GM12878 (cell line): ENCODE measurements around the gene AARSD1. TPM values are rescaled to one million over a fixed set of nuclear protein-coding genes. Genes with fewer than 3 reads are reported as not detected.

Experiments
- ATAC-seq: fragments of 200-7000 bp; cut with Tn5 transposase; 3 replicates; pipeline ENCODE4 v1.9.1; 2020; ENCODE audit warnings: mild to moderate bottlenecking, moderate library complexity
- BruUV-seq: library from RNA; stranded (reverse); fragments of 400-500 nt; replicated peaks from 2 replicates; lab custom pipeline; 2021; lab: Mats Ljungman, UMichigan
- CTCF ChIA-PET: fragments of 300-600 bp; sonication (Branson Sonifier 250); formaldehyde crosslinking; extraction: SDS; loops from one replicate; lab custom pipeline; 2021; ENCODE audit warnings: inconsistent platforms; lab: Yijun Ruan, JAX
- POLR2A ChIA-PET: fragments of 350-600 bp; formaldehyde crosslinking; extraction: SDS; loops from one replicate; lab custom pipeline; 2021; ENCODE audit warnings: inconsistent platforms; lab: Charles Lee
- RAD21 ChIA-PET: fragments of 300-600 bp; sonication (Branson Sonifier 250); formaldehyde crosslinking; loops from one replicate; lab custom pipeline; 2023; ENCODE audit warnings: antibody characterized with exemption; ENCODE audit not compliant: unreplicated experiment; lab: Charles Lee
- SMC1A ChIA-PET: fragments of 300-600 bp; sonication (Branson Sonifier 250); formaldehyde crosslinking; loops from one replicate; lab custom pipeline; 2023; ENCODE audit not compliant: unreplicated experiment, uncharacterized antibody; lab: Charles Lee
- DNase-seq: peaks from one replicate; pipeline ENCODE4 v3.0.0-alpha.2; 2011; ENCODE audit warnings: low read depth, low spot score
- FAIRE-seq: peaks from 3 replicates; lab custom pipeline; 2011; peaks lifted over from hg19 to GRCh38; lab: Jason Lieb, UNC
- H2AFZ ChIP-seq: 2 replicates; pipeline ENCODE4 v1.6.0; 2011; ENCODE audit warnings: low read depth, low read length, control low read depth; ENCODE audit not compliant: control insufficient read depth
- H3K27ac ChIP-seq: 2 replicates; pipeline ENCODE4 v1.5.1; 2011; ENCODE audit warnings: control low read depth; ENCODE audit not compliant: control insufficient read depth, insufficient read depth
- H3K27me3 ChIP-seq, 2 experiments: replicated peaks in 1 of 2; 2 replicates each; pipeline versions ENCODE4 v1.6.0 to v1.6.1; 2011; ENCODE audit warnings: low read length in 1 of 2; ENCODE audit not compliant: control insufficient read depth in 2 of 2, insufficient read depth in 2 of 2
- H3K36me3 ChIP-seq, 2 experiments: 2 replicates each; pipeline ENCODE4 v1.5.1; 2011; ENCODE audit warnings: low read length in 1 of 2; ENCODE audit not compliant: control insufficient read depth in 2 of 2, insufficient read depth in 2 of 2
- H3K4me1 ChIP-seq: 2 replicates; pipeline ENCODE4 v1.6.1; 2011; ENCODE audit warnings: mild to moderate bottlenecking, low read length, moderate library complexity, mixed read lengths; ENCODE audit not compliant: control insufficient read depth, insufficient read depth
- H3K4me2 ChIP-seq: 2 replicates; pipeline ENCODE4 v1.6.0; 2011; ENCODE audit warnings: control low read depth; ENCODE audit not compliant: control insufficient read depth, insufficient read depth
- H3K4me3 ChIP-seq: fragments of 200-600 bp; sonication (generic); 2 replicates; pipeline ENCODE4 v1.5.1; 2016
- H3K79me2 ChIP-seq: 2 replicates; pipeline ENCODE4 v1.6.0; 2011; ENCODE audit warnings: low read length; ENCODE audit not compliant: control insufficient read depth, insufficient read depth
- H3K9ac ChIP-seq: 2 replicates; pipeline ENCODE4 v1.8.0; 2011; ENCODE audit warnings: low read length, control low read depth, mixed read lengths; ENCODE audit not compliant: control insufficient read depth, insufficient read depth
- H3K9me3 ChIP-seq: replicated peaks from 3 replicates; pipeline ENCODE4 v1.5.1; 2011; ENCODE audit warnings: mild to moderate bottlenecking, low read length; ENCODE audit not compliant: control insufficient read depth, insufficient read depth
- H4K20me1 ChIP-seq: 2 replicates; pipeline ENCODE4 v1.6.0; 2011; ENCODE audit not compliant: control insufficient read depth, insufficient read depth
- FOXM1 ChIP-seq: IDR thresholded peaks from 2 replicates; pipeline ENCODE4 v1.6.1; 2012; ENCODE audit warnings: low read depth, mild to moderate bottlenecking, inconsistent platforms, low read length, moderate library complexity
- HCFC1 ChIP-seq: fragments of 150-350 bp; IDR thresholded peaks from 2 replicates; pipeline ENCODE4 v1.6.1; 2014; ENCODE audit warnings: low read length
- IKZF1 ChIP-seq: fragments of 450-650 bp; conservative IDR thresholded peaks from 2 replicates; pipeline ENCODE4 v1.6.1; 2017; ENCODE audit warnings: antibody characterized with exemption, mild to moderate bottlenecking
- IKZF2 ChIP-seq, 2 experiments: fragments of 450-650 bp; IDR thresholded peaks; 2 replicates each; pipeline ENCODE4 v1.6.1; 2017; ENCODE audit warnings: mild to moderate bottlenecking in 2 of 2, moderate library complexity in 2 of 2
- JUNB ChIP-seq: IDR thresholded peaks from 2 replicates; pipeline ENCODE4 v1.6.1; 2016; ENCODE audit warnings: antibody characterized with exemption, mild to moderate bottlenecking
- MEF2B ChIP-seq: fragments of 450-650 bp; IDR thresholded peaks from 2 replicates; pipeline ENCODE4 v1.6.1; 2018; ENCODE audit warnings: mild to moderate bottlenecking, moderate library complexity; ENCODE audit not compliant: partially characterized antibody, poor library complexity, severe bottlenecking
- NFXL1 ChIP-seq: fragments of 450-650 bp; IDR thresholded peaks from 2 replicates; pipeline ENCODE4 v1.6.1; 2017; ENCODE audit warnings: antibody characterized with exemption, mild to moderate bottlenecking, borderline replicate concordance
- NFYB ChIP-seq: IDR thresholded peaks from 2 replicates; pipeline ENCODE4 v1.6.1; 2011; ENCODE audit warnings: low read depth, mild to moderate bottlenecking, low read length, improper control_type of control experiment, moderate library complexity; ENCODE audit not compliant: insufficient read depth
- NR2F1 ChIP-seq: fragments of 450-650 bp; conservative IDR thresholded peaks from 2 replicates; pipeline ENCODE4 v1.6.1; 2017; ENCODE audit warnings: mild to moderate bottlenecking
- PAX5 ChIP-seq: IDR thresholded peaks from 2 replicates; pipeline ENCODE4 v1.6.1; 2011; ENCODE audit warnings: low read depth, low read length, borderline replicate concordance
- POLR2AphosphoS2 ChIP-seq: IDR thresholded peaks from 2 replicates; pipeline ENCODE4 v1.6.1; 2011; ENCODE audit warnings: low read depth, mild to moderate bottlenecking, low read length, improper control_type of control experiment, moderate library complexity
- RUNX3 ChIP-seq: IDR thresholded peaks from 2 replicates; pipeline ENCODE4 v1.6.1; 2012; ENCODE audit warnings: low read length, inconsistent platforms
- SMC3 ChIP-seq: IDR thresholded peaks from 2 replicates; pipeline ENCODE4 v1.6.1; 2011; ENCODE audit warnings: low read length, improper control_type of control experiment, borderline replicate concordance
- SP1 ChIP-seq: IDR thresholded peaks from one replicate; pipeline ENCODE4 v1.6.1; 2011; ENCODE audit warnings: low read depth, low read length
- WGBS: methylation state at CpG from one replicate; pipeline ENCODE4 v1.1.6; 2016; ENCODE audit warnings: low lambda C conversion rate; ENCODE audit not compliant: insufficient replicate concordance, insufficient coverage; ENCODE audit errors: missing lambda C conversion rate; 5-methylcytosine and 5-hydroxymethylcytosine counted together
- in situ Hi-C: fragments of 300-500 bp; cut with MboI; formaldehyde crosslinking; loops from 9 replicates; pipeline ENCODE4 v1.14.3; 2018; ENCODE audit warnings: mixed read lengths
- intact Hi-C: fragments of 100-400 bp; cut with micrococcal nuclease; formaldehyde crosslinking; loops from one replicate; pipeline ENCODE4 v1.14.2; 2022; ENCODE audit not compliant: unreplicated experiment
- polyA plus RNA-seq, 11 experiments: library from polyadenylated mRNA; depleted of rRNA in 4 of 11; unstranded in 6 of 11; stranded (reverse) in 5 of 11; fragments of >200 nt; fragmentation: Nextera tagmentation in 4 of 11; fragmentation: Illumina TruSeq in 1 of 11; extraction: Ambion mirVana in 4 of 11; extraction: Trizol in 1 of 11; gene quantifications; 1 replicate in 1 of 11; 2 replicates in 10 of 11; pipeline versions ENCODE4 v1.2.1 to v1.2.3, GENCODE V29; 2011 to 2016; ENCODE audit warnings: inconsistent platforms in 2 of 11, missing spikeins in 2 of 11, low read depth in 1 of 11
- total RNA-seq, 4 experiments: library from RNA; depleted of rRNA in 3 of 4; stranded (reverse); fragments of >200 nt in 3 of 4; fragmentation: Illumina TruSeq in 1 of 4; extraction: Trizol in 1 of 4; gene quantifications; 2 replicates each; pipeline versions ENCODE4 v1.2.1 to v1.2.3, GENCODE V29; 2013 to 2021
- TF ChIP-seq, protein P1 (sequence below): fragments of 150-350 bp; IDR thresholded peaks from 2 replicates; pipeline ENCODE4 v1.6.1; 2016; ENCODE audit warnings: low read depth, low read length

Gene AARSD1
- total and polyA plus RNA-seq, 10 of the 15 experiments (the other 5 are each of a cell fraction or from before 2014, with no cell fraction given), result 32.2 to 86.2 (median 52.8) TPM

DNA sequence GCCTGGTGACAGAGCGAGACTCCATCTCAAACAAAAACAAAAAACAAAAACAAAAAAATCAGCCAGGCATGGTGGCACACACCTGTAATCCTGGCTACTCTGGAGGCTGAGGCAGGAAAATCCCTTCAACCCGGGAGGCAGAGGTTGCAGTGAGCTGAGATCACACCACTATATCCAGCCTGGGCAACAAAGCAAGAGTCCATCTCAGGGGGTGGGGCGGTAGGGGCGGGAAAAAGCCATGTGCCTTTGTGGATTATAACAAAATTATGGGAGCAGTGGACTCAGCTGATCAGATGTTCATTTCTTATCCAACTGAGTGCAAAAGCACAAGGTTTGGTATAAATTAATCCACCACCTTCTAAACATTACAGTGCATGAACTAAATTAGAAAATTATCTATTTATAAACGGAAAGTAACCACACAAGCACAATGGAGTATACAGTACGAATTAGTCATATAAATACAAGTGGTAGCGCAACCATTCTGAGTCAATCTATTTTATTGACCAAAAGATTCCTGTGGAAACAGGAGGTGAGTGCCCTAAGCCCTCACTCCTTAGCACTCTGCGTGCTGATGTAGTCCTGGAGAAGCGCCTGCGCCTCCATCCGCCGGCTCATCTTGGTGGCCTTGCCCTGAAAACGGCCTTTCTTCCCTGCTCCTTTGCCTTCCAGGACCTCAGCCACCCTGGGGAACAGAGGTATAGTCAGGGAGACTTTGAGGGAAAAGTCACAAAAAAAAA, 14.0 kb downstream of the AARSD1 start:
- Histone ChIP-seq H4K20me1 (no peaks in the 10 kb centered on the region; the same call in 1 of the 2 replicates), H3K9me3 (no peaks in the 10 kb centered on the region), H3K27ac (no peak overlapping the region), H3K27me3 (no peaks in the 10 kb centered on the region), H3K9ac (no peak overlapping the region), H2AFZ (no peak overlapping the region), H3K4me3 (no peak overlapping the region), H3K79me2 (no peaks in the 10 kb centered on the region), H3K4me2 (no peak overlapping the region), H3K4me1 (no peaks in the 10 kb centered on the region), H3K36me3 (peaks cover 6 to 24% of the 10 kb centered on the region in 2 experiments)
- 93% methylated on average over 13 of the region's 13 CpGs for WGBS
- BruUV-seq, result no TSS peak
- ChIA-PET SMC1A (no interaction called here), CTCF (interaction anchor here (0.7 kb wide), 1 partner anchor 102 kb away, joined by 3 read pairs; no protein-coding TSS in a partner anchor), RAD21 (no interaction called here), POLR2A (no interaction called here)
- FAIRE-seq (no peak), ATAC-seq (no peak), DNase-seq (no peak)
- in situ Hi-C loops, result no loop called here
- TF ChIP-seq SP1 (no peak), HCFC1 (no peak), NFYB (no peak), NR2F1 (no peak), MEF2B (no peak), NFXL1 (no peak), POLR2AphosphoS2 (no peak), IKZF2 (IDR thresholded peaks at IDR 0.05) (no peak), SMC3 (no peak), IKZF1 (no peak), FOXM1 (no peak), RUNX3 (no peak), JUNB (no peak), PAX5 (no peak)
- TF ChIP-seq, protein P1, sequence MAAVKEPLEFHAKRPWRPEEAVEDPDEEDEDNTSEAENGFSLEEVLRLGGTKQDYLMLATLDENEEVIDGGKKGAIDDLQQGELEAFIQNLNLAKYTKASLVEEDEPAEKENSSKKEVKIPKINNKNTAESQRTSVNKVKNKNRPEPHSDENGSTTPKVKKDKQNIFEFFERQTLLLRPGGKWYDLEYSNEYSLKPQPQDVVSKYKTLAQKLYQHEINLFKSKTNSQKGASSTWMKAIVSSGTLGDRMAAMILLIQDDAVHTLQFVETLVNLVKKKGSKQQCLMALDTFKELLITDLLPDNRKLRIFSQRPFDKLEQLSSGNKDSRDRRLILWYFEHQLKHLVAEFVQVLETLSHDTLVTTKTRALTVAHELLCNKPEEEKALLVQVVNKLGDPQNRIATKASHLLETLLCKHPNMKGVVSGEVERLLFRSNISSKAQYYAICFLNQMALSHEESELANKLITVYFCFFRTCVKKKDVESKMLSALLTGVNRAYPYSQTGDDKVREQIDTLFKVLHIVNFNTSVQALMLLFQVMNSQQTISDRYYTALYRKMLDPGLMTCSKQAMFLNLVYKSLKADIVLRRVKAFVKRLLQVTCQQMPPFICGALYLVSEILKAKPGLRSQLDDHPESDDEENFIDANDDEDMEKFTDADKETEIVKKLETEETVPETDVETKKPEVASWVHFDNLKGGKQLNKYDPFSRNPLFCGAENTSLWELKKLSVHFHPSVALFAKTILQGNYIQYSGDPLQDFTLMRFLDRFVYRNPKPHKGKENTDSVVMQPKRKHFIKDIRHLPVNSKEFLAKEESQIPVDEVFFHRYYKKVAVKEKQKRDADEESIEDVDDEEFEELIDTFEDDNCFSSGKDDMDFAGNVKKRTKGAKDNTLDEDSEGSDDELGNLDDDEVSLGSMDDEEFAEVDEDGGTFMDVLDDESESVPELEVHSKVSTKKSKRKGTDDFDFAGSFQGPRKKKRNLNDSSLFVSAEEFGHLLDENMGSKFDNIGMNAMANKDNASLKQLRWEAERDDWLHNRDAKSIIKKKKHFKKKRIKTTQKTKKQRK, result no peak
- intact Hi-C loops, result no loop called here
